ENCODE measurements around the gene PHACTR1. TPM values are rescaled to one million over a fixed set of nuclear protein-coding genes. Genes with fewer than 3 reads are reported as not detected.
"Not testable (repeated sequence)": the region's sequence is repeated elsewhere in the genome, so short reads cannot be mapped to it uniquely, and the experiment has no call there.

PHACTR1 gene
- total and polyA plus RNA-seq, 2 of the 4 experiments (the other 2 are of a cell fraction): not detected

DNA sequence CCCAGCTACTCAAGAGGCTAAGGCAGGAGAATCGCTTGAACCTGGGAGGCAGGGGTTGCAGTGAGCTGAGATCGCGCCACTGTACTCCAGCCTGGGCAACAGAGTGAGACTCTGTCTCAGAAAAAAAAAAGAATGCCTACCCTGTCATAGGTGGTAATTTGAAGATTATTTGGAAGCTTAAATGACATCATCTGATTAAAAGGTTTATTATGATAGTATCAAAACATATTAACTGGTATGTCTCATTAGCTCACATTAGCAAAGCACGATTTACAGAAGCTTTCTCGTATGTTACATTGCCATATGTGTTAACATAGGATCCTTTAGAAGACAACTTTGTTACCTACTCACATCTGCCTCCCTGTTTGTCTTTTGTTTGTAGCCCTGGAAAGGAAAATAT is 443.3 kb downstream of the PHACTR1 start:
- H3K9me1 ChIP-seq (ENCODE audit: insufficient read depth, low read length); H3K4me3 ChIP-seq (ENCODE audit: insufficient read depth, low read depth, low read length); POLR2A ChIA-PET (ENCODE audit: unreplicated experiment); intact Hi-C loops (cut with micrococcal nuclease); H2BK120ac ChIP-seq (ENCODE audit: low read depth, low read length); H4K5ac ChIP-seq (ENCODE audit: low read depth, low read length); H3K79me1 ChIP-seq (ENCODE audit: low read depth in 1 of 2, low read length in 2 of 2); H2AK9ac ChIP-seq (replicated peaks; ENCODE audit: low read depth, low read length, poor library complexity); H3K56ac ChIP-seq (ENCODE audit: extremely low read depth, insufficient read depth, low read length); ATAC-seq (ENCODE audit: low read depth); H2AK5ac ChIP-seq (ENCODE audit: low read depth, low read length); H4K20me1 ChIP-seq (ENCODE audit: insufficient read depth, low read length); H3K27ac ChIP-seq (ENCODE audit: insufficient read depth, low read length); H3K9me3 ChIP-seq (ENCODE audit: control insufficient read depth, insufficient read depth, low read length); H2AFZ ChIP-seq (replicated peaks; ENCODE audit: low read length, poor library complexity); H3K9ac ChIP-seq (ENCODE audit: low read depth, low read length); H3K23ac ChIP-seq (ENCODE audit: low read depth, low read length); H3K4me2 ChIP-seq (ENCODE audit: low read depth, low read length); H4K8ac ChIP-seq (ENCODE audit: low read depth in 2 of 2, low read length in 2 of 2); H2BK5ac ChIP-seq (ENCODE audit: low read depth, low read length, poor library complexity, severe bottlenecking); H3K36me3 ChIP-seq (ENCODE audit: control insufficient read depth, insufficient read depth, low read length); H3K4me1 ChIP-seq (ENCODE audit: control insufficient read depth, insufficient read depth, low read length); H2BK15ac ChIP-seq (ENCODE audit: low read depth, low read length); H2BK20ac ChIP-seq (ENCODE audit: low read depth, low read length); DNase-seq; H3K14ac ChIP-seq (replicated peaks; ENCODE audit: low read depth, low read length); H3K18ac ChIP-seq (ENCODE audit: low read depth, low read length); H3K4ac ChIP-seq (ENCODE audit: low read depth, low read length); dilution Hi-C loops (cut with HindIII; ENCODE audit: low sequenced_read_pairs, unreplicated experiment); in situ Hi-C loops (cut with MboI; ENCODE audit: low sequenced_read_pairs); H4K91ac ChIP-seq (ENCODE audit: insufficient read depth, low read depth, low read length); BruUV-seq (replicated peaks); H3K27me3 ChIP-seq (ENCODE audit: control insufficient read depth, insufficient read depth, low read length): not testable (repeated sequence)
- WGBS, 2 experiments (ENCODE audit: extremely low coverage in 2 of 2, insufficient read length in 1 of 2): no CpG with 5 or more reads among the region's 5 CpGs
- CTCF ChIA-PET: interaction anchor here (0.6 kb wide), 1 partner anchor 124 kb away, joined by 3 read pairs; no protein-coding TSS in a partner anchor
